Right lobe of liver (tissue), 6 donors: ENCODE results near the gene CSTB. TPM values are rescaled to one million over a fixed set of nuclear protein-coding genes. Genes with fewer than 3 reads are reported as not detected.

Source experiments
- ATAC-seq, 4 donors: fragments of 200-7000 bp; cut with Tn5 transposase; one replicate each; pipeline ENCODE4 v1.9.1; 2020; ENCODE audit warnings: mild to moderate bottlenecking in 4 of 4, moderate library complexity in 4 of 4
- DNase-seq, 3 donors: peaks; one replicate each; pipeline ENCODE4 v3.0.0-alpha.2; 2020
- H3K27ac ChIP-seq, 3 donors: fragments of 200-600 bp; one replicate each; pipeline ENCODE4 v1.8.0; 2022
- H3K27me3 ChIP-seq, 2 donors: fragments of 200-600 bp; one replicate each; pipeline ENCODE4 v1.8.0; 2022
- H3K36me3 ChIP-seq, 4 donors: fragments of 200-600 bp; sonication (generic) in 1 of 4; one replicate each; pipeline versions ENCODE4 v1.5.1 to v1.8.0; 2017 to 2022; ENCODE audit warnings: control low read depth in 1 of 4
- H3K4me1 ChIP-seq, 4 donors: fragments of 200-600 bp; sonication (generic) in 1 of 4; one replicate each; pipeline versions ENCODE4 v1.5.1 to v1.8.0; 2017 to 2022; ENCODE audit warnings: control low read depth in 1 of 4
- H3K4me3 ChIP-seq, 3 donors: fragments of 200-600 bp; one replicate each; pipeline ENCODE4 v1.8.0; 2022
- H3K9me3 ChIP-seq, 4 donors: fragments of 200-600 bp; sonication (generic) in 1 of 4; one replicate each; pipeline versions ENCODE4 v1.5.1 to v1.8.0; 2017 to 2022; ENCODE audit warnings: control low read depth in 1 of 4
- CTCF ChIP-seq, 4 donors: fragments of 200-600 bp in 3 of 4; fragments of 450-650 bp in 1 of 4; IDR thresholded peaks; one replicate each; pipeline versions ENCODE4 v1.5.1 to v1.8.0; 2016 to 2022; ENCODE audit warnings: antibody characterized with exemption in 4 of 4, mild to moderate bottlenecking in 2 of 4
- POLR2A ChIP-seq: fragments of 450-650 bp; IDR thresholded peaks from one replicate; pipeline ENCODE4 v1.6.1; 2017; ENCODE audit warnings: antibody characterized with exemption, mild to moderate bottlenecking
- WGBS: methylation state at CpG from one replicate; pipeline ENCODE4 v1.1.6; 2018; ENCODE audit warnings: low coverage, low lambda C conversion rate; ENCODE audit not compliant: insufficient coverage; ENCODE audit errors: missing lambda C conversion rate; 5-methylcytosine and 5-hydroxymethylcytosine counted together
- intact Hi-C, 2 donors: fragments of 100-400 bp; cut with DNase I; formaldehyde crosslinking; loops; one replicate each; pipeline versions ENCODE4 v1.11.2 to v1.14.1; 2022
- total RNA-seq, 6 experiments: library from RNA; depleted of rRNA in 2 of 6; stranded (reverse); fragments of >200 nt in 2 of 6; fragmentation: NEBNext Ultra II Directional in 3 of 6; extraction: Animal tissue kit (Norgen Biotek cat#: 25700) in 3 of 6; gene quantifications; one replicate each; pipeline versions ENCODE4 v1.1.0 to v1.2.4, GENCODE V29; 2016 to 2023
- donor health status: DM: no; HTN: yes; CAD: no.
- donor health status: DM: no; HTN: no; CAD: no.
- donor health status: DM: no; HTN: no; CAD: no.
- donor health status: DM: no; HTN: yes; CAD: no.
- donor health status: DM: no; HTN: yes; CAD: no.

Gene CSTB
- total RNA-seq, 6 experiments from 2014 or later: 16.6 to 137 (median 23.2) TPM

DNA sequence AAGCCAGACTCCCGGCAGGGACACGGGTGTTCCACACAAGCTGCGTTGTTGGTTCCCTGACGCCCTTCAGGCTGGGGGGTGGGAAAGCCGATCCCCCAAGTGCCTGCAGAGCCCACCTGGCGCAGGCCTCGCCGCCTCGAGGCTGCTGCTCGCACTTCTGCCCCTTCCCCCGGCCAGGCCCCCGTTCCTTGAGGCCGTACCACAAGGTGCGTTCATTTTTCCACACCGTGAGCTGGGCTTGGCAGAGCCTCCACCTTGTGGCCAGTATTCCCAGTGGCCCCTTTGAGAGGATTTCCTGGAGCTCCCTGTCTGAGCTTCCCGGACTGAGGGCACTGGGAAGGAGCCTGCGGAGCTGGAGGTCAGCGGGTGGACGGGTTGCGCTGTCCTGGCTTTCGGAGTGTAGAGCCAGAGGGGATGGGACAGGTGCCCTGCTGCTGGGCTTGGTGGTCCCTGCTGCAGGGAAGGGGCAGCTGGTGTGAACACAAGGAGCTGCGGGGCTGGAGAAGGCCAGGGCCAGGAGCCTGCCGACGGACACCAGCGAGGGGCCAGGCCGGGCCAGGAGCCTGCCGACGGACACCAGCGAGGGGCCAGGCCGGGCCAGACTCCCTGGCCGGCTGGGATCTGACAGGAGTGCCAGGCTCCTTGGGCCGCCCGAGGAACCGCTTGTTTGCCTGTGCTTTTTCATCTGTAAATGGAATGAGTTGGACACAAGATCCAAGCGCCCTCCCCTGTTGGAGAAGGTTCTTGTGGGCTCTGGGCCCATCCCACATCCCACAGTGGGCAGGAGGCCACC, 38.8 kb downstream of the CSTB start:
- H3K36me3 ChIP-seq: peaks cover 0 to 4% (median 1%) of the 10 kb centered on the region in 4 donors
- no peak for ATAC-seq
- TF ChIP-seq CTCF (IDR thresholded peaks at IDR 0.05) (no peak), POLR2A (no peak)
- peaks cover 0 to 51% (median 16%) of the 10 kb centered on the region in 4 donors for H3K4me1 ChIP-seq
- H3K4me3 ChIP-seq: no peak overlapping the region
- DNase-seq: no peak
- no peaks in the 10 kb centered on the region for H3K9me3 ChIP-seq
- peak overlapping the region in 1 of 3 donors; percentile 61 for H3K27ac ChIP-seq
- intact Hi-C loops: no loop called here
- no peaks in the 10 kb centered on the region for H3K27me3 ChIP-seq
- WGBS: 90% methylated on average over 2 of the region's 35 CpGs

- Histone ChIP-seq H3K9me3 (no peaks in the 10 kb centered on the region), H3K36me3 (peaks cover 0 to 2% (median under 1%) of the 10 kb centered on the region in 4 donors), H3K4me3 (no peak overlapping the region), H3K4me1 (peaks cover 0 to 61% (median 20%) of the 10 kb centered on the region in 4 donors), H3K27me3 (no peaks in the 10 kb centered on the region), H3K27ac (no peak overlapping the region)
- intact Hi-C loops: no loop called here
- 68% methylated on average over 7 of the region's 25 CpGs for WGBS
- DNase-seq (no peak), ATAC-seq (no peak)
- TF ChIP-seq POLR2A: no peak
- TF ChIP-seq CTCF (IDR thresholded peaks at IDR 0.05): no peak
Measured at GRCh38 chr21:43736224-43736883, 39.8 kb downstream of the CSTB start.

DNA sequence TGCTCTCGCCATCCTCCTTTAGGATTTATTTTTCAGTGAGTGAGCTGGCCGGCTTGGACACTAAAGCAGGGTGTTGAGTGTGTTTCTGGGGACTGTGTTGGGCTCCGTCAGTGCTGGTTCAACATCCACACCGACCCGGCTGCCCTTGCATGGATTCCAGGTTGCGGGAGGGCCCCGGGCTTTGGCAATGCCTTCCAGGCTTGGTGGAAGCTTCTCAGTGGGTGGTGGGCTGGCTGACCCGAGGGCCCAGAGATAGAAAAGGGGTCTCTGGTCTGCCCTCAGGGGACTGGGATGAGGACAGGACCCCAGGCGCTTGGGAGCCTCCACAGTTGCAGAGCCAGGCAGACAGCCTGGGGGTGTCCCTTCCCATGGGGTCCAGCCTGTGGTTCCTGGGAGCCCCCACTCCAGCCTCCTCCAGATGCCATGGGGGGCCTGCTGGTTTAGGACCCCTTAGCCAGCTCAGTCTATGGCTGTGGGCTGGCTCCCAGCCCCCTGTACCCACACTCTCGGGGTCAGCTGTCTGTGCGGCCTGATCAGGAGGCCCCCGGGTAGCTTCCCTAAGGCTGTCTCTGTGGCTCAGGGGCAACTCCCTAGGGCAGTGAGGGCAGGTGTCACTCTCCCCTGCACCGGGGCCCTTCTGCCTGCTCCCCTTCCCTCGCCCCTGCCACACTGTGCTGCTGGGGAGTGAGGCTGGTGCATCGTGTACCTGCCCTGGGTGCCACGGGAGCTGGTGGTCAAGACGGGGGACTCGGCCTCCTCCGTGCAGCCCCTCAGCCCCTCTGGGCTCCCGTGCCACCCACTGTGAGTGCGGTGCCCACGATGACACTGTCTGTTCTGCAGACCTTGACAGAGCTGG, 40.6 kb downstream of the CSTB start:
- no peak overlapping the region for H3K4me3 ChIP-seq
- no CpG with 5 or more reads among the region's 22 CpGs for WGBS
- TF ChIP-seq CTCF (IDR thresholded peaks at IDR 0.05) (no peak), POLR2A (no peak)
- no peaks in the 10 kb centered on the region for H3K9me3 ChIP-seq
- intact Hi-C loops: no loop called here
- peak overlapping the region in 1 of 3 donors; percentile 33 for H3K27ac ChIP-seq
- peaks cover 0 to 70% (median 24%) of the 10 kb centered on the region in 4 donors for H3K4me1 ChIP-seq
- H3K27me3 ChIP-seq: no peaks in the 10 kb centered on the region
- DNase-seq (no peak), ATAC-seq (no peak)
- peaks cover 0 to 2% (median 0%) of the 10 kb centered on the region in 4 donors for H3K36me3 ChIP-seq

DNA sequence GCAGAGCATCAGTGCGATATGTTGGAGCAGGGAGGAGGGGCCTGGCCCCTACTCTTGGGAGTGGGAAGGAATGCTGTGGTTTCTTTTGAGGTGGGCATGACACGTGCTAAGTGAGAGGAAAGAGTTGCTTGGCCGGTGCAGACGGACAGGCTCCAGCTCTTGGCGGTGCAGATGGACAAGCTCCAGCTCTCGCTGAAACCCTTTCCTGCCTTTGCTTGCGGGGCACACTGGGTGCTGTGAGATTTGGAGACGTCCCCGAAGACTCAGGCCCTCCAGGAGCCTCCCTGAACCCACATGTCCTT, 41.2 kb downstream of the CSTB start:
- no peak overlapping the region for H3K4me3 ChIP-seq
- H3K4me1 ChIP-seq: peaks cover 0 to 72% (median 24%) of the 10 kb centered on the region in 4 donors
- WGBS: 49% methylated on average over 7 of the region's 9 CpGs
- no peaks in the 10 kb centered on the region for H3K9me3 ChIP-seq
- H3K27me3 ChIP-seq: no peaks in the 10 kb centered on the region
- intact Hi-C loops: no loop called here
- no peak for DNase-seq
- no peak for ATAC-seq
- H3K36me3 ChIP-seq: peaks cover 0 to 2% (median 0%) of the 10 kb centered on the region in 4 donors
- peak overlapping the region in 2 of 3 donors; percentile 33 to 36 for H3K27ac ChIP-seq
- TF ChIP-seq CTCF (IDR thresholded peaks at IDR 0.05) (no peak), POLR2A (no peak)
